H1 (cell line): ENCODE measurements around the gene SOX1. TPM values are rescaled to one million over a fixed set of nuclear protein-coding genes. Genes with fewer than 3 reads are reported as not detected.

Experiments
- CTCF ChIA-PET: fragments of 300-600 bp; sonication (Branson Sonifier 250); formaldehyde crosslinking; loops from one replicate; lab custom pipeline; 2021; ENCODE audit not compliant: partially characterized antibody; lab: Charles Lee
- POLR2A ChIA-PET: fragments of 300-600 bp; sonication (Branson Sonifier 250); formaldehyde crosslinking; loops from one replicate; lab custom pipeline; 2021; ENCODE audit warnings: inconsistent platforms; ENCODE audit not compliant: partially characterized antibody; lab: Charles Lee
- DNase-seq, 2 experiments: peaks; one replicate each; pipeline versions ENCODE4 v3.0.0 to v3.0.0-alpha.2; 2010 to 2022; ENCODE audit warnings: low spot score in 2 of 2, low read depth in 1 of 2, mixed read lengths in 1 of 2
- FAIRE-seq: peaks from 2 replicates; lab custom pipeline; 2011; peaks lifted over from hg19 to GRCh38; lab: Jason Lieb, UNC
- H2AFZ ChIP-seq: 2 replicates; pipeline ENCODE4 v1.8.1; 2012; ENCODE audit warnings: low read length, inconsistent platforms
- H2AK5ac ChIP-seq: 2 replicates; pipeline ENCODE4 v1.6.1; 2013; ENCODE audit warnings: low read depth, low read length
- H2BK120ac ChIP-seq: replicated peaks from 2 replicates; pipeline ENCODE3; 2013; ENCODE audit warnings: low read depth, low read length, inconsistent platforms
- H2BK12ac ChIP-seq: 2 replicates; pipeline ENCODE4 v1.6.1; 2013; ENCODE audit warnings: low read depth, low read length
- H2BK15ac ChIP-seq: 2 replicates; pipeline ENCODE4 v1.6.1; 2013; ENCODE audit warnings: low read length
- H2BK20ac ChIP-seq: 2 replicates; pipeline ENCODE4 v1.6.1; 2013; ENCODE audit warnings: low read length
- H2BK5ac ChIP-seq: 2 replicates; pipeline ENCODE4 v1.6.1; 2013; ENCODE audit warnings: low read depth, low read length
- H3K14ac ChIP-seq: 2 replicates; pipeline ENCODE4 v1.6.1; 2013; ENCODE audit warnings: inconsistent platforms; ENCODE audit not compliant: insufficient read length
- H3K18ac ChIP-seq: 2 replicates; pipeline ENCODE4 v1.6.1; 2013; ENCODE audit warnings: low read length; ENCODE audit errors: extremely low read depth
- H3K23ac ChIP-seq: 2 replicates; pipeline ENCODE4 v1.6.1; 2013; ENCODE audit warnings: inconsistent platforms; ENCODE audit not compliant: insufficient read length
- H3K23me2 ChIP-seq: 2 replicates; pipeline ENCODE4 v1.6.1; 2013; ENCODE audit warnings: low read depth, low read length
- H3K27ac ChIP-seq: 2 replicates; pipeline ENCODE4 v1.6.1; 2011; ENCODE audit warnings: low read depth, low read length, inconsistent platforms
- H3K27me3 ChIP-seq, 4 experiments: replicated peaks in 1 of 4; 1 replicate in 1 of 4; 2 replicates in 3 of 4; pipeline versions ENCODE4 v1.6.1 to v1.8.1; 2011 to 2013; ENCODE audit warnings: low read length in 3 of 4, mild to moderate bottlenecking in 3 of 4, inconsistent platforms in 2 of 4, mixed read lengths in 2 of 4, moderate library complexity in 1 of 4; ENCODE audit not compliant: control insufficient read depth in 3 of 4, insufficient read depth in 3 of 4; ENCODE audit errors: extremely low read depth in 1 of 4
- H3K36me3 ChIP-seq, 4 experiments: 2 replicates each; pipeline versions ENCODE4 v1.6.1 to v1.8.1; 2011 to 2013; ENCODE audit warnings: mild to moderate bottlenecking in 4 of 4, low read length in 3 of 4, moderate library complexity in 2 of 4, control low read depth in 1 of 4, inconsistent platforms in 1 of 4; ENCODE audit not compliant: insufficient read depth in 4 of 4, control insufficient read depth in 2 of 4
- H3K4ac ChIP-seq: replicated peaks from 2 replicates; pipeline ENCODE3; 2013; ENCODE audit warnings: low read length, low read depth, mixed read lengths, inconsistent platforms; ENCODE audit not compliant: insufficient read length
- H3K4me1 ChIP-seq, 4 experiments: replicated peaks in 1 of 4; 1 replicate in 1 of 4; 2 replicates in 3 of 4; pipeline versions ENCODE4 v1.6.1 to v1.8.1; 2011 to 2013; ENCODE audit warnings: low read length in 3 of 4, inconsistent platforms in 2 of 4, mixed read lengths in 1 of 4; ENCODE audit not compliant: insufficient read depth in 4 of 4, control insufficient read depth in 3 of 4
- H3K4me2 ChIP-seq, 2 experiments: 2 replicates each; pipeline versions ENCODE4 v1.6.1 to v1.8.1; 2011 to 2013; ENCODE audit warnings: low read depth in 2 of 2, low read length in 2 of 2, control low read depth in 1 of 2, inconsistent platforms in 1 of 2, mild to moderate bottlenecking in 1 of 2; ENCODE audit not compliant: insufficient read depth in 1 of 2
- H3K4me3 ChIP-seq, 4 experiments: fragments of 200-600, 300-600 bp in 1 of 4; sonication (generic), shearing (Covaris generic), sonication (Bioruptor Twin) in 1 of 4; 2 replicates each; pipeline versions ENCODE4 v1.5.1 to v1.8.1; 2011 to 2016; ENCODE audit warnings: low read length in 4 of 4, low read depth in 3 of 4, control low read depth in 2 of 4, inconsistent platforms in 2 of 4, mild to moderate bottlenecking in 2 of 4, mixed read lengths in 1 of 4, moderate library complexity in 1 of 4; ENCODE audit not compliant: insufficient read depth in 2 of 4; ENCODE audit errors: extremely low read depth in 1 of 4
- H3K56ac ChIP-seq: replicated peaks from 2 replicates; pipeline ENCODE3; 2013; ENCODE audit warnings: low read depth, mild to moderate bottlenecking, mixed read lengths, low read length, inconsistent platforms; ENCODE audit not compliant: insufficient read length
- H3K79me1 ChIP-seq: 2 replicates; pipeline ENCODE4 v1.6.1; 2013; ENCODE audit warnings: low read depth, low read length, control low read depth
- H3K79me2 ChIP-seq, 2 experiments: 2 replicates each; pipeline versions ENCODE4 v1.6.1 to v1.8.1; 2012 to 2013; ENCODE audit warnings: low read length in 2 of 2, mild to moderate bottlenecking in 2 of 2, inconsistent platforms in 1 of 2; ENCODE audit not compliant: insufficient read depth in 2 of 2, control insufficient read depth in 1 of 2
- H3K9ac ChIP-seq, 4 experiments: replicated peaks in 1 of 4; 1 replicate in 1 of 4; 2 replicates in 3 of 4; pipeline versions ENCODE4 v1.6.1 to v1.8.1; 2011 to 2013; ENCODE audit warnings: low read depth in 3 of 4, low read length in 3 of 4, control low read depth in 2 of 4, mild to moderate bottlenecking in 2 of 4, moderate library complexity in 2 of 4, inconsistent platforms in 1 of 4; ENCODE audit errors: extremely low read depth in 1 of 4
- H3K9me3 ChIP-seq, 2 experiments: 2 replicates each; pipeline versions ENCODE4 v1.6.1 to v1.8.1; 2012 to 2013; ENCODE audit warnings: mild to moderate bottlenecking in 2 of 2, moderate library complexity in 2 of 2, control low read depth in 1 of 2, inconsistent platforms in 1 of 2, low read depth in 1 of 2, low read length in 1 of 2, mixed read lengths in 1 of 2; ENCODE audit not compliant: insufficient read depth in 2 of 2
- H4K20me1 ChIP-seq, 2 experiments: replicated peaks in 1 of 2; 2 replicates each; pipeline versions ENCODE3 to v1.8.1; 2011 to 2013; ENCODE audit warnings: inconsistent platforms in 2 of 2, low read length in 2 of 2, mild to moderate bottlenecking in 1 of 2; ENCODE audit not compliant: insufficient read depth in 2 of 2, control insufficient read depth in 1 of 2
- H4K5ac ChIP-seq: 2 replicates; pipeline ENCODE4 v1.6.1; 2013; ENCODE audit warnings: low read length, low read depth, mixed read lengths, inconsistent platforms; ENCODE audit not compliant: insufficient read length
- H4K8ac ChIP-seq: 2 replicates; pipeline ENCODE4 v1.8.0; 2013; ENCODE audit warnings: mild to moderate bottlenecking, moderate library complexity, low read length, inconsistent platforms; ENCODE audit not compliant: insufficient read depth; ENCODE audit errors: extremely low read depth
- H4K91ac ChIP-seq: replicated peaks from 2 replicates; pipeline ENCODE3; 2013; ENCODE audit warnings: low read length, mixed read lengths, inconsistent platforms; ENCODE audit not compliant: insufficient read length
- CBX8 ChIP-seq: fragments of 300-800, 300-1000 bp; sonication (generic); IDR thresholded peaks from 2 replicates; pipeline ENCODE4 v1.7.1; 2016; ENCODE audit warnings: low read depth, low read length, borderline replicate concordance
- CTBP2 ChIP-seq: IDR thresholded peaks from 2 replicates; pipeline ENCODE4 v1.7.0; 2011; ENCODE audit warnings: borderline replicate concordance, mild to moderate bottlenecking, moderate library complexity, mixed read lengths, low read length; ENCODE audit not compliant: insufficient read depth, insufficient read length
- EGR1 ChIP-seq: IDR thresholded peaks from 2 replicates; pipeline ENCODE4 v1.6.1; 2011; ENCODE audit warnings: low read depth, low read length, borderline replicate concordance
- JUND ChIP-seq: IDR thresholded peaks from 2 replicates; pipeline ENCODE4 v1.6.1; 2011; ENCODE audit warnings: mild to moderate bottlenecking, improper control_type of control experiment, low read length
- RNF2 ChIP-seq: fragments of 200-900, 300-1000 bp; sonication (generic); IDR thresholded peaks from 2 replicates; pipeline ENCODE4 v1.7.1; 2016; ENCODE audit warnings: borderline replicate concordance, low read depth, mild to moderate bottlenecking, antibody characterized with exemption, low read length; ENCODE audit not compliant: poor library complexity, severe bottlenecking; ENCODE audit errors: missing control alignments
- SIRT6 ChIP-seq: IDR thresholded peaks from one replicate; pipeline ENCODE4 v1.7.1; 2012; ENCODE audit warnings: low read length, inconsistent platforms
- SUZ12 ChIP-seq: fragments of 200-600 bp; sonication (generic); IDR thresholded peaks from 2 replicates; pipeline ENCODE4 v1.6.1; 2012; ENCODE audit warnings: mild to moderate bottlenecking, inconsistent platforms, low read length, moderate library complexity, mixed read lengths
- TCF12 ChIP-seq: IDR thresholded peaks from 2 replicates; pipeline ENCODE4 v1.6.1; 2011; ENCODE audit warnings: low read depth, mild to moderate bottlenecking, low read length
- YY1 ChIP-seq: IDR thresholded peaks from 2 replicates; pipeline ENCODE4 v1.6.1; 2011; ENCODE audit warnings: low read depth, mild to moderate bottlenecking, low read length
- ZNF274 ChIP-seq: IDR thresholded peaks from 2 replicates; pipeline ENCODE4 v1.7.0; 2012; ENCODE audit warnings: low read length, borderline replicate concordance; ENCODE audit errors: extremely low read depth
- WGBS, 2 experiments: shearing (Covaris generic) in 1 of 2; methylation state at CpG; one replicate each; pipeline versions ENCODE4 v1.1.6 to v1.1.7; 2013 to 2015; ENCODE audit warnings: low lambda C conversion rate in 2 of 2, mixed read lengths in 2 of 2, inconsistent platforms in 1 of 2, low coverage in 1 of 2, missing lambda C conversion rate in 1 of 2; ENCODE audit not compliant: insufficient replicate concordance in 2 of 2, insufficient coverage in 1 of 2, insufficient read length in 1 of 2; ENCODE audit errors: extremely low coverage in 1 of 2, missing lambda C conversion rate in 1 of 2; 5-methylcytosine and 5-hydroxymethylcytosine counted together
- polyA plus RNA-seq, 7 experiments: library from polyadenylated mRNA; depleted of rRNA in 3 of 7; stranded (reverse) in 5 of 7; unstranded in 2 of 7; fragments of >200 nt in 5 of 7; fragments of 200-250 nt in 2 of 7; gene quantifications; 1 replicate in 5 of 7; 2 replicates in 1 of 7; 4 replicates in 1 of 7; pipeline versions ENCODE4 v1.2.1 to v1.2.3, GENCODE V29; 2011 to 2013; ENCODE audit warnings: missing spikeins in 2 of 7, mixed read lengths in 2 of 7
- total RNA-seq: library from RNA; stranded (reverse); fragmentation: NEBNext Ultra II Directional; extraction: Animal tissue kit (Norgen Biotek cat#: 25700); gene quantifications from 2 replicates; pipeline ENCODE4 v1.2.1, GENCODE V29; 2021

Gene SOX1
- total and polyA plus RNA-seq, 2 of the 8 experiments (the other 6 are each of a cell fraction or from before 2014, with no cell fraction given) = 0.03 to 0.09 TPM

- H4K20me1 ChIP-seq = peaks cover 15 to 24% of the 10 kb centered on the region in 2 experiments
- no peak overlapping the region for H4K91ac ChIP-seq
- no peak overlapping the region for H2AFZ ChIP-seq
- H3K27me3 ChIP-seq = peaks cover 94 to 100% (median 98%) of the 10 kb centered on the region in 4 experiments
- DNase-seq (peak in 1 of 2 experiments; percentile 73), FAIRE-seq (no peak)
- peaks cover 3 to 52% (median 23%) of the 10 kb centered on the region in 4 experiments for H3K4me1 ChIP-seq
- H3K36me3 ChIP-seq = peaks cover 0 to 6% (median 0%) of the 10 kb centered on the region in 4 experiments; a peak in 1 of 8 replicates
- no peak overlapping the region for H2BK20ac ChIP-seq
- no peak overlapping the region for H3K23ac ChIP-seq
- peak overlapping the region in 1 of 4 experiments; percentile 49; a peak in 3 of 8 replicates for H3K4me3 ChIP-seq
- no peak overlapping the region for H2AK5ac ChIP-seq
- H3K79me1 ChIP-seq = no peaks in the 10 kb centered on the region
- ChIA-PET POLR2A (interaction anchor here (0.8 kb wide), 1 partner anchor 41 kb away, joined by 3 read pairs; no protein-coding TSS in a partner anchor), CTCF (interaction anchor here (0.9 to 5.6 kb wide), 9 partner anchors 8 to 586 kb away, joined by 3 to 51 read pairs (median 3); no protein-coding TSS in a partner anchor)
- H3K4me2 ChIP-seq = peak overlapping the region; percentile 47 to 63
- TF ChIP-seq CBX8 (no peak), ZNF274 (no peak), YY1 (no peak), EGR1 (0 out of 2 replicates have a peak, but pooled peaks have one; percentile 14), SIRT6 (no peak), JUND (no peak), TCF12 (no peak), CTBP2 (peak; percentile 88), SUZ12 (peak; percentile 87; the same call in 1 of the 2 replicates), RNF2 (peak; percentile 66)
- no peak overlapping the region for H2BK120ac ChIP-seq
- no peak overlapping the region for H3K27ac ChIP-seq
- H4K8ac ChIP-seq = no peak overlapping the region
- WGBS, 2 experiments = 3% methylated on average over 26 of the region's 29 CpGs; no CpG with 5 or more reads in 1 of the 2 experiments
- no peak overlapping the region for H4K5ac ChIP-seq
- H3K79me2 ChIP-seq = no peaks in the 10 kb centered on the region
- no peak overlapping the region for H3K14ac ChIP-seq
- H2BK5ac ChIP-seq = no peak overlapping the region
- H3K4ac ChIP-seq = no peak overlapping the region
- no peak overlapping the region; the same call in 1 of the 2 replicates for H3K18ac ChIP-seq
- H3K56ac ChIP-seq = no peak overlapping the region
- H3K23me2 ChIP-seq = peaks cover 2% of the 10 kb centered on the region; the same call in 1 of the 2 replicates
- no peak overlapping the region for H2BK12ac ChIP-seq
- 0 out of 2 replicates have a peak overlapping the region, but pooled peaks have one; percentile 16 for H2BK15ac ChIP-seq
- no peak overlapping the region for H3K9ac ChIP-seq
- H3K9me3 ChIP-seq = no peaks in the 10 kb centered on the region; a peak in 1 of 4 replicates
Measured at GRCh38 chr13:112060899-112061366, 6.0 kb upstream of the SOX1 start.
